ENCODE data around the gene NDUFB11. TPM values are rescaled to one million over a fixed set of nuclear protein-coding genes. Genes with fewer than 3 reads are reported as not detected.

The NDUFB11 gene
- total RNA-seq, 1 experiment from 2014 or later: 78.9 TPM

DNA sequence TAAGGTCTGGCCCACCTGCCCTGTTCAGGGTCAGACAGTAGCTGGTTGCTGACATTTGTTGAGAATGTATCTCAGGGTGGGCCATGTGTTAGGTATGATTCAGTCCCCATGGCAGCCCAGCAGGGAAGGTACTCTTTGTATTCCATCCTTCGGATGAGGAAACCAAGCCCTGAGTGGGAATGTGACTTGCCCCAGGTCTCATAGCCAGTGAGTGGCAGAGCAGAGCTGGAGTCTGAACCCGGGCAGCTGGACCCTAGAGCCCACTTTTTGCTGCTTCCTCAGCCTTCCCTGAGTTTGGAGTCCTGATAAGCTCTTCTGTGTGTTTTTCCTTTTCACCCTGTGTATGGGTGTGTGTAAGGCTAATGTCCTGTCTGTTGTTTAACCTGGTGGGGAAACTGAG lies 27.5 kb upstream of the NDUFB11 start:
- ATAC-seq (no peak), DNase-seq (ENCODE audit: low read depth, low spot score) (no peak)
- Histone ChIP-seq H3K4me1 (ENCODE audit: control insufficient read depth in 1 of 2, insufficient read depth in 2 of 2, low read length in 2 of 2) (no peaks in the 10 kb centered on the region), H3K9me3 (ENCODE audit: control insufficient read depth in 1 of 2, insufficient read depth in 1 of 2, low read depth in 1 of 2, low read length in 2 of 2) (no peaks in the 10 kb centered on the region), H3K27me3 (ENCODE audit: insufficient read depth, low read length) (no peaks in the 10 kb centered on the region), H3K79me2 (ENCODE audit: insufficient read depth, low read length) (peaks cover 15% of the 10 kb centered on the region), H3K27ac (ENCODE audit: low read depth, low read length) (no peak overlapping the region), H3K4me3 (replicated peaks in 1 of 2; ENCODE audit: low read depth in 1 of 2, low read length in 2 of 2) (no peak overlapping the region), H3K9ac (ENCODE audit: low read length) (no peak overlapping the region), H3K36me3 (ENCODE audit: control insufficient read depth in 1 of 2, insufficient read depth in 2 of 2, low read length in 2 of 2) (no peaks in the 10 kb centered on the region), H4K20me1 (ENCODE audit: insufficient read depth) (no peaks in the 10 kb centered on the region), H3K4me2 (ENCODE audit: low read length) (no peak overlapping the region), H2AFZ (ENCODE audit: low read depth, low read length, poor library complexity, severe bottlenecking) (no peak overlapping the region), H3K9me2 (ENCODE audit: insufficient read depth) (no peaks in the 10 kb centered on the region)
- BruUV-seq (replicated peaks): no TSS peak
- POLR2A ChIA-PET: no interaction called here
- RAD21 ChIA-PET (ENCODE audit: low non-redundant PET in 1 of 2, low total read pairs in 2 of 2, uncharacterized antibody in 2 of 2, unreplicated experiment in 2 of 2): no interaction called here
- intact Hi-C loops (cut with micrococcal nuclease): no loop called here
- TF ChIP-seq EGR1 (IDR thresholded peaks at IDR 0.05; ENCODE audit: low read depth) (no peak), EZH2 (IDR thresholded peaks at IDR 0.05) (no peak), SIN3A (IDR thresholded peaks at IDR 0.05; ENCODE audit: low read depth) (no peak)
- CTCF ChIA-PET: no interaction called here

DNA sequence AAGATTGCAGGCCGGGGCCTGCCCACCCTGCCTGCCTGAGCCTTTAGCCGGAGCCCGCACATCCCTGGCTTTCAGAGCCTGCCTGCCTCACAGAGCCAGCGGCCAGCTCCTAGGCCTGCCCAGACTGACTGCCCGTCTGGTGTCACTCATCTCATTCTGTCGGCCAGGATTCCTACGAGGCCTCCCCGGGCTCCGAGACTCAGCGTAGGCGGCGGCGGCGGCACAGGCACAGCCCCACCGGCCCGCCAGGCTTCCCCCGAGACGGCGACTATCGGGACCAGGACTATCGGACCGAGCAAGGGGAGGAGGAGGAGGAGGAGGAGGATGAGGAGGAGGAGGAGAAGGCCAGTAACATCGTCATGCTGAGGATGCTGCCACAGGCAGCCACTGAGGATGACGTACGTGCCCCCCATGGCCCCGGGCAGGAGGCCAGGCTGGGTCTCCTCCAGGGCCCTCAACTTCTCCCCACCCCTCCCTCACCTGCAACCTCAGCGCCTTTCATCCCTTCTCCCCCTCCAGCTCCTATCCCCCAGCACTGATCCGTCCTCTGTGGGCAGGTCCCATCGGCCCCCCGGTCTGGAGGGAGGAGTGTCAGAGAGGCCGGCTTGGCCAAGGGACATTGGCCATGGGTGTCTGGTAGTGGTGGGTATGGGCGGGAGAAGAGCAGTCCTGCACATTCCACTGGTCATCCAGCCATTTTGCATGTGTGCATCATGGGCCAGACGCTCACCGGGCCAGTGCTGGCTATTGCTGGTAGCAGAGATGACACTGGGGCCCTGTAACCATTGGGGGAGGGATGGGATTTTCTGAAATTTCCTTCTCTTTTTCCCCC lies 26.6 kb upstream of the NDUFB11 start:
- Histone ChIP-seq H3K9ac (ENCODE audit: low read length) (no peak overlapping the region), H4K20me1 (ENCODE audit: insufficient read depth) (no peaks in the 10 kb centered on the region), H3K9me3 (ENCODE audit: control insufficient read depth in 1 of 2, insufficient read depth in 1 of 2, low read depth in 1 of 2, low read length in 2 of 2) (no peaks in the 10 kb centered on the region), H3K36me3 (ENCODE audit: control insufficient read depth in 1 of 2, insufficient read depth in 2 of 2, low read length in 2 of 2) (no peaks in the 10 kb centered on the region), H3K79me2 (ENCODE audit: insufficient read depth, low read length) (peaks cover 20% of the 10 kb centered on the region), H3K27ac (ENCODE audit: low read depth, low read length) (no peak overlapping the region), H3K4me1 (ENCODE audit: control insufficient read depth in 1 of 2, insufficient read depth in 2 of 2, low read length in 2 of 2) (no peaks in the 10 kb centered on the region), H3K9me2 (ENCODE audit: insufficient read depth) (no peaks in the 10 kb centered on the region), H2AFZ (ENCODE audit: low read depth, low read length, poor library complexity, severe bottlenecking) (no peak overlapping the region), H3K4me3 (replicated peaks in 1 of 2; ENCODE audit: low read depth in 1 of 2, low read length in 2 of 2) (no peak overlapping the region), H3K27me3 (ENCODE audit: insufficient read depth, low read length) (no peaks in the 10 kb centered on the region), H3K4me2 (ENCODE audit: low read length) (no peak overlapping the region)
- TF ChIP-seq, protein P1, sequence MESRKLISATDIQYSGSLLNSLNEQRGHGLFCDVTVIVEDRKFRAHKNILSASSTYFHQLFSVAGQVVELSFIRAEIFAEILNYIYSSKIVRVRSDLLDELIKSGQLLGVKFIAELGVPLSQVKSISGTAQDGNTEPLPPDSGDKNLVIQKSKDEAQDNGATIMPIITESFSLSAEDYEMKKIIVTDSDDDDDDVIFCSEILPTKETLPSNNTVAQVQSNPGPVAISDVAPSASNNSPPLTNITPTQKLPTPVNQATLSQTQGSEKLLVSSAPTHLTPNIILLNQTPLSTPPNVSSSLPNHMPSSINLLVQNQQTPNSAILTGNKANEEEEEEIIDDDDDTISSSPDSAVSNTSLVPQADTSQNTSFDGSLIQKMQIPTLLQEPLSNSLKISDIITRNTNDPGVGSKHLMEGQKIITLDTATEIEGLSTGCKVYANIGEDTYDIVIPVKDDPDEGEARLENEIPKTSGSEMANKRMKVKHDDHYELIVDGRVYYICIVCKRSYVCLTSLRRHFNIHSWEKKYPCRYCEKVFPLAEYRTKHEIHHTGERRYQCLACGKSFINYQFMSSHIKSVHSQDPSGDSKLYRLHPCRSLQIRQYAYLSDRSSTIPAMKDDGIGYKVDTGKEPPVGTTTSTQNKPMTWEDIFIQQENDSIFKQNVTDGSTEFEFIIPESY (IDR thresholded peaks at IDR 0.05; ENCODE audit: extremely low read depth, insufficient replicate concordance, low read length): no peak
- TF ChIP-seq, protein P2, sequence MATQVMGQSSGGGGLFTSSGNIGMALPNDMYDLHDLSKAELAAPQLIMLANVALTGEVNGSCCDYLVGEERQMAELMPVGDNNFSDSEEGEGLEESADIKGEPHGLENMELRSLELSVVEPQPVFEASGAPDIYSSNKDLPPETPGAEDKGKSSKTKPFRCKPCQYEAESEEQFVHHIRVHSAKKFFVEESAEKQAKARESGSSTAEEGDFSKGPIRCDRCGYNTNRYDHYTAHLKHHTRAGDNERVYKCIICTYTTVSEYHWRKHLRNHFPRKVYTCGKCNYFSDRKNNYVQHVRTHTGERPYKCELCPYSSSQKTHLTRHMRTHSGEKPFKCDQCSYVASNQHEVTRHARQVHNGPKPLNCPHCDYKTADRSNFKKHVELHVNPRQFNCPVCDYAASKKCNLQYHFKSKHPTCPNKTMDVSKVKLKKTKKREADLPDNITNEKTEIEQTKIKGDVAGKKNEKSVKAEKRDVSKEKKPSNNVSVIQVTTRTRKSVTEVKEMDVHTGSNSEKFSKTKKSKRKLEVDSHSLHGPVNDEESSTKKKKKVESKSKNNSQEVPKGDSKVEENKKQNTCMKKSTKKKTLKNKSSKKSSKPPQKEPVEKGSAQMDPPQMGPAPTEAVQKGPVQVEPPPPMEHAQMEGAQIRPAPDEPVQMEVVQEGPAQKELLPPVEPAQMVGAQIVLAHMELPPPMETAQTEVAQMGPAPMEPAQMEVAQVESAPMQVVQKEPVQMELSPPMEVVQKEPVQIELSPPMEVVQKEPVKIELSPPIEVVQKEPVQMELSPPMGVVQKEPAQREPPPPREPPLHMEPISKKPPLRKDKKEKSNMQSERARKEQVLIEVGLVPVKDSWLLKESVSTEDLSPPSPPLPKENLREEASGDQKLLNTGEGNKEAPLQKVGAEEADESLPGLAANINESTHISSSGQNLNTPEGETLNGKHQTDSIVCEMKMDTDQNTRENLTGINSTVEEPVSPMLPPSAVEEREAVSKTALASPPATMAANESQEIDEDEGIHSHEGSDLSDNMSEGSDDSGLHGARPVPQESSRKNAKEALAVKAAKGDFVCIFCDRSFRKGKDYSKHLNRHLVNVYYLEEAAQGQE (IDR thresholded peaks at IDR 0.05; ENCODE audit: low read depth): no peak
- TF ChIP-seq POLR2A (IDR thresholded peaks at IDR 0.05; ENCODE audit: borderline replicate concordance, extremely low read depth, insufficient read depth, insufficient read length) (no peak), EZH2 (IDR thresholded peaks at IDR 0.05) (no peak), RAD21 (IDR thresholded peaks at IDR 0.05; ENCODE audit: low read depth) (no peak), POLR2AphosphoS5 (IDR thresholded peaks at IDR 0.05; ENCODE audit: low read depth, low read length) (no peak), CBX3 (IDR thresholded peaks at IDR 0.05; ENCODE audit: low read depth) (no peak)
- RAD21 ChIA-PET (ENCODE audit: low non-redundant PET in 1 of 2, low total read pairs in 2 of 2, uncharacterized antibody in 2 of 2, unreplicated experiment in 2 of 2): no interaction called here
- POLR2A ChIA-PET: no interaction called here
- CTCF ChIA-PET: no interaction called here
- no peak for DNase-seq (ENCODE audit: low read depth, low spot score)
- BruUV-seq (replicated peaks): no TSS peak
- no peak for ATAC-seq
- intact Hi-C loops (cut with micrococcal nuclease): no loop called here
